Measurements from ENCODE around the gene COPE. TPM values are rescaled to one million over a fixed set of nuclear protein-coding genes. Genes with fewer than 3 reads are reported as not detected.

COPE gene
- total and polyA plus RNA-seq, 2 of the 8 experiments (the other 6 are each of a cell fraction or from before 2014, with no cell fraction given): 178 to 356 TPM

GRCh38 chr19:18908917-18909619 lies 10.1 kb downstream of the COPE start:
- Histone ChIP-seq H2BK120ac (replicated peaks; ENCODE audit: low read depth, low read length) (no peak overlapping the region), H3K4me3 (ENCODE audit: extremely low read depth in 1 of 4, insufficient read depth in 2 of 4, low read depth in 3 of 4, low read length in 4 of 4) (no peak overlapping the region), H2BK15ac (ENCODE audit: low read length) (no peak overlapping the region), H3K27ac (ENCODE audit: low read depth, low read length) (no peak overlapping the region), H4K91ac (replicated peaks; ENCODE audit: insufficient read length, low read length) (no peak overlapping the region), H2AFZ (ENCODE audit: low read length) (no peak overlapping the region), H3K56ac (replicated peaks; ENCODE audit: insufficient read length, low read depth, low read length) (no peak overlapping the region), H3K79me1 (ENCODE audit: low read depth, low read length) (peaks cover 8% of the 10 kb centered on the region), H4K8ac (ENCODE audit: extremely low read depth, insufficient read depth, low read length) (no peak overlapping the region), H2BK20ac (ENCODE audit: low read length) (no peak overlapping the region), H3K4me1 (replicated peaks in 1 of 4; ENCODE audit: control insufficient read depth in 3 of 4, insufficient read depth in 4 of 4, low read length in 3 of 4) (no peaks in the 10 kb centered on the region), H3K4ac (replicated peaks; ENCODE audit: insufficient read length, low read depth, low read length) (no peak overlapping the region), H3K9me3 (ENCODE audit: insufficient read depth in 2 of 2, low read depth in 1 of 2, low read length in 1 of 2) (no peaks in the 10 kb centered on the region), H3K14ac (ENCODE audit: insufficient read length) (no peak overlapping the region), H3K23ac (ENCODE audit: insufficient read length) (no peak overlapping the region), H2BK12ac (ENCODE audit: low read depth, low read length) (no peak overlapping the region), H4K5ac (ENCODE audit: insufficient read length, low read depth, low read length) (no peak overlapping the region), H2BK5ac (ENCODE audit: low read depth, low read length) (no peak overlapping the region), H2AK5ac (ENCODE audit: low read depth, low read length) (no peak overlapping the region), H3K9ac (replicated peaks in 1 of 4; ENCODE audit: extremely low read depth in 1 of 4, low read depth in 3 of 4, low read length in 3 of 4) (no peak overlapping the region), H3K18ac (ENCODE audit: extremely low read depth, low read length) (no peak overlapping the region), H3K4me2 (ENCODE audit: insufficient read depth in 1 of 2, low read depth in 2 of 2, low read length in 2 of 2) (no peak overlapping the region), H4K20me1 (replicated peaks in 1 of 2; ENCODE audit: control insufficient read depth in 1 of 2, insufficient read depth in 2 of 2, low read length in 2 of 2) (peaks cover 6 to 23% of the 10 kb centered on the region in 2 experiments), H3K79me2 (ENCODE audit: control insufficient read depth in 1 of 2, insufficient read depth in 2 of 2, low read length in 2 of 2) (no peaks in the 10 kb centered on the region; a peak in 1 of 4 replicates), H3K23me2 (ENCODE audit: low read depth, low read length) (no peaks in the 10 kb centered on the region), H3K27me3 (replicated peaks in 1 of 4; ENCODE audit: control insufficient read depth in 3 of 4, extremely low read depth in 1 of 4, insufficient read depth in 3 of 4, low read length in 3 of 4) (no peaks in the 10 kb centered on the region), H3K36me3 (ENCODE audit: control insufficient read depth in 2 of 4, insufficient read depth in 4 of 4, low read length in 3 of 4) (peaks cover 0 to 26% (median 6%) of the 10 kb centered on the region in 4 experiments; a peak in 4 of 8 replicates)
- FAIRE-seq: no peak
- WGBS, 2 experiments (ENCODE audit: extremely low coverage in 1 of 2, insufficient coverage in 1 of 2, insufficient read length in 1 of 2, insufficient replicate concordance in 2 of 2, low coverage in 1 of 2, low lambda C conversion rate in 2 of 2, missing lambda C conversion rate in 1 of 2): 93% methylated on average over 16 of the region's 17 CpGs; no CpG with 5 or more reads in 1 of the 2 experiments
- no peak for DNase-seq (ENCODE audit: low read depth in 1 of 2, low spot score in 2 of 2)
- CTCF ChIA-PET (ENCODE audit: partially characterized antibody): interaction anchor here (1.0 to 7.8 kb wide), 5 partner anchors 10 to 91 kb away, joined by 3 to 34 read pairs (median 5); no protein-coding TSS in a partner anchor
- POLR2A ChIA-PET (ENCODE audit: partially characterized antibody): interaction anchor here (0.7 to 3.2 kb wide), 5 partner anchors 10 to 75 kb away, joined by 3 to 13 read pairs (median 4); partner anchors contain the start of genes COPE and DDX49
- TF ChIP-seq CTCF (IDR thresholded peaks at IDR 0.05; ENCODE audit: control extremely low read depth in 1 of 3, insufficient read depth in 1 of 3, low read depth in 1 of 3, low read length in 3 of 3) (no peak), TAF7 (optimal IDR thresholded peaks at IDR 0.05; ENCODE audit: borderline replicate concordance, low read depth, low read length) (no peak), POU5F1 (IDR thresholded peaks at IDR 0.05; ENCODE audit: low read depth, low read length) (no peak), PHF8 (conservative IDR thresholded peaks at IDR 0.05; ENCODE audit: low read depth, low read length) (no peak), ZNF274 (IDR thresholded peaks at IDR 0.05; ENCODE audit: borderline replicate concordance, extremely low read depth, low read length) (no peak), SIX5 (IDR thresholded peaks at IDR 0.05; ENCODE audit: low read depth, low read length) (no peak), CBX8 (IDR thresholded peaks at IDR 0.05; ENCODE audit: borderline replicate concordance, low read depth, low read length) (no peak), SP4 (IDR thresholded peaks at IDR 0.05; ENCODE audit: low read length) (no peak), JUND (IDR thresholded peaks at IDR 0.05; ENCODE audit: low read length) (no peak)
